A549 (cell line): ENCODE data around the gene CCND1. TPM values are rescaled to one million over a fixed set of nuclear protein-coding genes. Genes with fewer than 3 reads are reported as not detected.

Experiments
- ATAC-seq, 2 experiments: fragments of 200-7000 bp in 1 of 2; fragments of >200 bp in 1 of 2; cut with Nextera tagmentation in 1 of 2; cut with Tn5 transposase in 1 of 2; 3 replicates each; pipeline versions ENCODE4 v1.8.0 to v1.9.1; 2018 to 2020; ENCODE audit warnings: mild to moderate bottlenecking in 1 of 2, moderate library complexity in 1 of 2
- CTCF ChIA-PET: fragments of 300-600 bp; sonication (Branson Sonifier 250); formaldehyde crosslinking; extraction: SDS; loops from one replicate; lab custom pipeline; 2021; ENCODE audit warnings: antibody characterized with exemption, inconsistent platforms; lab: Yijun Ruan, JAX
- POLR2A ChIA-PET: fragments of 350-600 bp; formaldehyde crosslinking; extraction: SDS; loops from one replicate; lab custom pipeline; 2021; ENCODE audit warnings: antibody characterized with exemption, inconsistent platforms; lab: Yijun Ruan, JAX
- DNase-seq, 2 experiments: peaks; one replicate each; pipeline versions ENCODE4 v3.0.0 to v3.0.0-alpha.2; 2011 to 2016; ENCODE audit warnings: low read depth in 1 of 2, low spot score in 1 of 2
- FAIRE-seq: peaks from 2 replicates; lab custom pipeline; 2011; peaks lifted over from hg19 to GRCh38; lab: Jason Lieb, UNC
- H3K27ac ChIP-seq, 2 experiments: fragments of >200 bp; sonication (Bioruptor Twin); formaldehyde crosslinking; 3 replicates each; pipeline ENCODE4 v1.5.1; 2016 to 2017
- H3K4me1 ChIP-seq: fragments of >200 bp; sonication (Bioruptor Twin); formaldehyde crosslinking; 3 replicates; pipeline ENCODE4 v1.6.1; 2016
- H3K4me2 ChIP-seq: fragments of >200 bp; sonication (Bioruptor Twin); formaldehyde crosslinking; 3 replicates; pipeline ENCODE4 v1.6.1; 2016
- H3K4me3 ChIP-seq: fragments of >200 bp; sonication (Bioruptor Twin); formaldehyde crosslinking; 3 replicates; pipeline ENCODE4 v1.5.1; 2016
- H3K9me3 ChIP-seq: fragments of >200 bp; sonication (Bioruptor Twin); formaldehyde crosslinking; 3 replicates; pipeline ENCODE4 v1.6.1; 2016
- ATOH8 ChIP-seq: fragments of 250-450 bp; sonication (Bioruptor Pico); IDR thresholded peaks from 2 replicates; pipeline ENCODE4 v1.5.0; 2020; ENCODE audit warnings: low read depth, mild to moderate bottlenecking, moderate library complexity
- CBX8 ChIP-seq: fragments of 200-600 bp; sonication (generic); IDR thresholded peaks from 2 replicates; pipeline ENCODE4 v1.6.1; 2016
- CHD2 ChIP-seq: fragments of 150-350 bp; IDR thresholded peaks from 2 replicates; pipeline ENCODE4 v1.6.1; 2014; ENCODE audit warnings: low read length; ENCODE audit not compliant: partially characterized antibody
- E2F6 ChIP-seq: IDR thresholded peaks from 2 replicates; pipeline ENCODE4 v1.6.1; 2012; ENCODE audit warnings: low read depth, borderline replicate concordance
- EHF ChIP-seq: fragments of 250-450 bp; sonication (Bioruptor Pico); IDR thresholded peaks from 2 replicates; pipeline ENCODE4 v1.5.0; 2020; ENCODE audit warnings: mild to moderate bottlenecking
- FOSB ChIP-seq: fragments of 250-450 bp; sonication (Bioruptor Pico); IDR thresholded peaks from 2 replicates; pipeline ENCODE4 v1.5.0; 2020; ENCODE audit warnings: mild to moderate bottlenecking, moderate library complexity
- HDAC2 ChIP-seq: fragments of 200-600 bp; sonication (generic); IDR thresholded peaks from 2 replicates; pipeline ENCODE4 v1.6.1; 2016
- HES2 ChIP-seq: fragments of >200 bp; sonication (Bioruptor Twin); formaldehyde crosslinking; IDR thresholded peaks from 2 replicates; pipeline ENCODE4 v1.6.1; 2016
- HMGXB4 ChIP-seq: fragments of 250-450 bp; sonication (Bioruptor Pico); IDR thresholded peaks from 2 replicates; pipeline ENCODE4 v1.5.0; 2021; ENCODE audit warnings: mild to moderate bottlenecking, moderate library complexity, borderline replicate concordance
- HOXB13 ChIP-seq: fragments of 250-450 bp; sonication (Bioruptor Pico); IDR thresholded peaks from 2 replicates; pipeline ENCODE4 v1.5.0; 2020; ENCODE audit warnings: low read depth, mild to moderate bottlenecking, moderate library complexity
- JUN ChIP-seq, 2 experiments: fragments of >200 bp; sonication (Bioruptor Twin); formaldehyde crosslinking; IDR thresholded peaks; 2 replicates in 1 of 2; 3 replicates in 1 of 2; pipeline ENCODE4 v1.6.1; 2016 to 2017
- KDM5A ChIP-seq: fragments of 200-600 bp; sonication (generic); IDR thresholded peaks from 2 replicates; pipeline ENCODE4 v1.6.1; 2016; ENCODE audit warnings: antibody characterized with exemption, mild to moderate bottlenecking
- MAZ ChIP-seq: fragments of 150-350 bp; IDR thresholded peaks from 2 replicates; pipeline ENCODE4 v1.6.1; 2014; ENCODE audit warnings: antibody characterized with exemption, low read depth, low read length, borderline replicate concordance
- RAD21 ChIP-seq, 2 experiments: fragments of >200 bp in 1 of 2; sonication (Bioruptor Twin) in 1 of 2; formaldehyde crosslinking in 1 of 2; IDR thresholded peaks in 1 of 2; conservative IDR thresholded peaks in 1 of 2; 2 replicates in 1 of 2; 3 replicates in 1 of 2; pipeline ENCODE4 v1.6.1; 2012 to 2018; ENCODE audit warnings: inconsistent platforms in 1 of 2
- REST ChIP-seq: fragments of 200-600 bp; sonication (generic); IDR thresholded peaks from 2 replicates; pipeline ENCODE4 v1.6.1; 2016; ENCODE audit warnings: antibody characterized with exemption, mild to moderate bottlenecking, moderate library complexity
- SREBF2 ChIP-seq: fragments of 450-650 bp; IDR thresholded peaks from 2 replicates; pipeline ENCODE4 v1.6.1; 2014; ENCODE audit warnings: mild to moderate bottlenecking, moderate library complexity
- TFCP2L1 ChIP-seq: fragments of 250-450 bp; sonication (Bioruptor Pico); IDR thresholded peaks from 2 replicates; pipeline ENCODE4 v1.5.0; 2021; ENCODE audit warnings: mild to moderate bottlenecking
- WGBS: methylation state at CpG from one replicate; pipeline ENCODE4 v1.1.6; 2017; ENCODE audit errors: missing lambda C conversion rate; 5-methylcytosine and 5-hydroxymethylcytosine counted together
- polyA plus RNA-seq, 4 experiments: library from polyadenylated mRNA; depleted of rRNA in 3 of 4; stranded (reverse); fragments of >200 nt; fragmentation: RNase III in 1 of 4; extraction: RNeasy Plus Mini Kit Qiagen cat#74134 plus additional on column Dnase treatment in 1 of 4; gene quantifications; 2 replicates in 3 of 4; 3 replicates in 1 of 4; pipeline ENCODE4 v1.2.3, GENCODE V29; 2011 to 2017

Gene CCND1
- polyA plus RNA-seq, 2 of the 4 experiments (the other 2 are of a cell fraction): 131 to 136 TPM

- no peaks in the 10 kb centered on the region; the same call in 1 of the 3 replicates for H3K4me1 ChIP-seq
- no peak overlapping the region for H3K4me2 ChIP-seq
- no peaks in the 10 kb centered on the region for H3K9me3 ChIP-seq
- WGBS: 84% methylated on average over 10 of the region's 10 CpGs
- no peak overlapping the region for H3K4me3 ChIP-seq
- FAIRE-seq: no peak
- TF ChIP-seq REST (no peak), HDAC2 (no peak), CBX8 (no peak), ATOH8 (CRISPR knock-in tag) (no peak), EHF (CRISPR knock-in tag) (no peak), HMGXB4 (CRISPR knock-in tag) (no peak), CHD2 (no peak)
- ChIA-PET CTCF (interaction anchor here (1.0 to 10.9 kb wide), 6 partner anchors 8 to 602 kb away, joined by 3 to 149 read pairs (median 22); partner anchors contain the start of gene LTO1), POLR2A (no interaction called here)
- 0 out of 6 replicates have a peak overlapping the region, but pooled peaks of 1 of the 2 experiments have one; percentile 7 for H3K27ac ChIP-seq
- no peak for DNase-seq
- ATAC-seq: no peak
These were observed 20.4 kb downstream of the CCND1 start for GRCh38 chr11:69661413-69661715.

GRCh38 chr11:69662021-69662698, 21.2 kb downstream of the CCND1 start:
- POLR2A ChIA-PET: no interaction called here
- H3K27ac ChIP-seq: no peak overlapping the region
- no peak overlapping the region for H3K4me2 ChIP-seq
- ATAC-seq (peak; percentile 57 to 67; a peak in 5 of 6 replicates), FAIRE-seq (no peak)
- no peaks in the 10 kb centered on the region; the same call in 2 of the 3 replicates for H3K4me1 ChIP-seq
- TF ChIP-seq TFCP2L1 (CRISPR knock-in tag) (no peak), RAD21 (conservative IDR thresholded peaks at IDR 0.05 in 1 of 2, IDR thresholded peaks at IDR 0.05 in 1 of 2) (peak in 1 of 2 experiments; percentile 34; a peak in 1 of 5 replicates), FOSB (no peak), MAZ (no peak), SREBF2 (no peak), HOXB13 (CRISPR knock-in tag) (no peak)
- TF ChIP-seq, all 56 proteins: peak for 1
- Histone ChIP-seq H3K9me3 (no peaks in the 10 kb centered on the region), H3K4me3 (no peak overlapping the region)
- WGBS: 85% methylated on average over 16 of the region's 16 CpGs
- peak in 1 of 2 experiments; percentile 55 for DNase-seq
- CTCF ChIA-PET: interaction anchor here (1.0 to 10.9 kb wide), 5 partner anchors 7 to 603 kb away, joined by 3 to 149 read pairs (median 39); partner anchors contain the start of gene LTO1

- POLR2A ChIA-PET: no interaction called here
- CTCF ChIA-PET: interaction anchor here (1.5 to 10.9 kb wide), 4 partner anchors 7 to 561 kb away, joined by 6 to 149 read pairs (median 78); partner anchors contain the start of gene LTO1
- WGBS: 93% methylated on average over 13 of the region's 13 CpGs
These were observed 21.9 kb downstream of the CCND1 start for GRCh38 chr11:69662806-69663205.

More at GRCh38 chr11:69662806-69663205, 21.9 kb downstream of the CCND1 start:
- no peak overlapping the region for H3K4me3 ChIP-seq
- H3K4me2 ChIP-seq: no peak overlapping the region
- H3K27ac ChIP-seq: no peak overlapping the region
- DNase-seq: no peak
- no peak for ATAC-seq
- no peaks in the 10 kb centered on the region for H3K4me1 ChIP-seq
- H3K9me3 ChIP-seq: no peaks in the 10 kb centered on the region
- FAIRE-seq: no peak
- TF ChIP-seq E2F6 (no peak), MAZ (no peak), KDM5A (no peak), HES2 (no peak), JUN (IDR thresholded peaks at IDR 0.05) (no peak)
